ENCODE data around the gene FES.

The FES gene

DNA sequence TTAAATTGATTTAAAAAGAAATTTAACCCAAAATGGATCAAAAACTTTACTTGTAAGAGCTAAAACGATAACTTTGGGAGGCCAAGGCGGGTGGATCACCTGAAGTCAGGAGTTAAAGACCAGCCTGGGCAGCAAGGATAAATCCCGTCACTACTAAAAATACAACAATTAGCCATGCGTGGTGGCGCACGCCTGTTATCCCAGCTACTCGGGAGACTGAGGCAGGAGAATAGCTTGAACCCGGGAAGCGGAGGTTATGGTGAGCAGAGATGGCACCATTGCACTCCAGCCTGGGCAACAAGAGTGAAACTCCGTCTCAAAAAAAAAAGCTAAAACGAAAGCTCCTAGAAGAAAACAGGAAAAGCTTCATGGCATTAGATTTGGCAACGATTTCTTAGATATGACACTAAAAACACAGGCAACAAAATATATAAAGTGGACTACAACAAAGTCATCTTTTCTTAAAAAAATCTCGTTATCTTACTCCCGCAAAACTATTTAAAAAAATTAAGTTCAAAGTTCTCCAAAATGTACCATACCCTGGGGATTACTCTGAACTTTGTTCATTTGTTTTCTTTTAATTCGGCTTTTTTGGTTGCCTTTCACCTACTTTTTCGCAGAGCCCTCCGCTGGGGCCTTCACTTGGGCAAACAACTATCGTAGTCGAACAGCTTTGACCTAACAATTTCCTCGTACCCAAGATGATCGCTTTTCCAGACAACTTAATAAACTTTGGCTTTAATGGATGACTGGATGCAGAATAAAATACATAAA lies 45.1 kb downstream of the FES start:
- H3K9me3 ChIP-seq (ENCODE audit: insufficient read depth, low read length, severe bottlenecking), result no peaks in the 10 kb centered on the region
- peak overlapping the region; percentile 73 for H2AFZ ChIP-seq (ENCODE audit: low read depth, low read length)
- no peaks in the 10 kb centered on the region for H3K36me3 ChIP-seq (ENCODE audit: insufficient read depth, low read length)
- ATAC-seq (ENCODE audit: insufficient read depth, low read depth), result no peak
- peak overlapping the region; percentile 68 for H3K9ac ChIP-seq (ENCODE audit: low read depth, low read length)
- peak overlapping the region; percentile 83 for H3K27ac ChIP-seq (ENCODE audit: low read length)
- no peaks in the 10 kb centered on the region for H3K27me3 ChIP-seq (ENCODE audit: insufficient read depth, low read length, poor library complexity)
- peaks cover 46% of the 10 kb centered on the region for H3K4me1 ChIP-seq (ENCODE audit: insufficient read depth, low read length)
- peaks cover 23% of the 10 kb centered on the region for H3K79me2 ChIP-seq (ENCODE audit: insufficient read depth, low read length)
- no peak for TF ChIP-seq EZH2 (IDR thresholded peaks at IDR 0.05; ENCODE audit: borderline replicate concordance, low read depth, low read length, severe bottlenecking)
- TF ChIP-seq, protein P1, sequence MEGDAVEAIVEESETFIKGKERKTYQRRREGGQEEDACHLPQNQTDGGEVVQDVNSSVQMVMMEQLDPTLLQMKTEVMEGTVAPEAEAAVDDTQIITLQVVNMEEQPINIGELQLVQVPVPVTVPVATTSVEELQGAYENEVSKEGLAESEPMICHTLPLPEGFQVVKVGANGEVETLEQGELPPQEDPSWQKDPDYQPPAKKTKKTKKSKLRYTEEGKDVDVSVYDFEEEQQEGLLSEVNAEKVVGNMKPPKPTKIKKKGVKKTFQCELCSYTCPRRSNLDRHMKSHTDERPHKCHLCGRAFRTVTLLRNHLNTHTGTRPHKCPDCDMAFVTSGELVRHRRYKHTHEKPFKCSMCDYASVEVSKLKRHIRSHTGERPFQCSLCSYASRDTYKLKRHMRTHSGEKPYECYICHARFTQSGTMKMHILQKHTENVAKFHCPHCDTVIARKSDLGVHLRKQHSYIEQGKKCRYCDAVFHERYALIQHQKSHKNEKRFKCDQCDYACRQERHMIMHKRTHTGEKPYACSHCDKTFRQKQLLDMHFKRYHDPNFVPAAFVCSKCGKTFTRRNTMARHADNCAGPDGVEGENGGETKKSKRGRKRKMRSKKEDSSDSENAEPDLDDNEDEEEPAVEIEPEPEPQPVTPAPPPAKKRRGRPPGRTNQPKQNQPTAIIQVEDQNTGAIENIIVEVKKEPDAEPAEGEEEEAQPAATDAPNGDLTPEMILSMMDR (IDR thresholded peaks at IDR 0.05; ENCODE audit: borderline replicate concordance, extremely low read depth, low read length, poor library complexity, severe bottlenecking), result no peak
- peak overlapping the region; percentile 44 to 78; a peak in 3 of 4 replicates for H3K4me3 ChIP-seq (ENCODE audit: low read depth in 1 of 2, low read length in 2 of 2)
- DNase-seq, result no peak
- peak overlapping the region; percentile 82 for H3K4me2 ChIP-seq (ENCODE audit: insufficient read depth, low read length)
- no peaks in the 10 kb centered on the region for H4K20me1 ChIP-seq (ENCODE audit: insufficient read depth, low read length)

- Histone ChIP-seq H3K4me2 (ENCODE audit: insufficient read depth, low read length) (peak overlapping the region; percentile 82), H3K9ac (ENCODE audit: low read depth, low read length) (peak overlapping the region; percentile 68), H2AFZ (ENCODE audit: low read depth, low read length) (peak overlapping the region; percentile 73), H3K4me1 (ENCODE audit: insufficient read depth, low read length) (peaks cover 57% of the 10 kb centered on the region), H4K20me1 (ENCODE audit: insufficient read depth, low read length) (no peaks in the 10 kb centered on the region), H3K36me3 (ENCODE audit: insufficient read depth, low read length) (peaks cover under 1% of the 10 kb centered on the region; the same call in 1 of the 2 replicates), H3K27me3 (ENCODE audit: insufficient read depth, low read length, poor library complexity) (no peaks in the 10 kb centered on the region), H3K4me3 (ENCODE audit: low read depth in 1 of 2, low read length in 2 of 2) (peak overlapping the region; percentile 44 to 78; a peak in 3 of 4 replicates), H3K79me2 (ENCODE audit: insufficient read depth, low read length) (peaks cover 32% of the 10 kb centered on the region), H3K27ac (ENCODE audit: low read length) (peak overlapping the region; percentile 83), H3K9me3 (ENCODE audit: insufficient read depth, low read length, severe bottlenecking) (no peaks in the 10 kb centered on the region)
- DNase-seq (no peak), ATAC-seq (ENCODE audit: insufficient read depth, low read depth) (no peak)
- TF ChIP-seq, protein P1 (IDR thresholded peaks at IDR 0.05; ENCODE audit: borderline replicate concordance, extremely low read depth, low read length, poor library complexity, severe bottlenecking), result no peak
- no peak for TF ChIP-seq EZH2 (IDR thresholded peaks at IDR 0.05; ENCODE audit: borderline replicate concordance, low read depth, low read length, severe bottlenecking)
Measured at GRCh38 chr15:90930861-90931574, 46.7 kb downstream of the FES start.

- no peak for ATAC-seq (ENCODE audit: insufficient read depth, low read depth)
Measured at GRCh38 chr15:90931575-90931827, 47.2 kb downstream of the FES start.

More at GRCh38 chr15:90931575-90931827, 47.2 kb downstream of the FES start:
- H3K4me3 ChIP-seq (ENCODE audit: low read depth in 1 of 2, low read length in 2 of 2), result peak overlapping the region in 1 of 2 experiments; percentile 78; a peak in 3 of 4 replicates
- TF ChIP-seq, protein P1 (IDR thresholded peaks at IDR 0.05; ENCODE audit: borderline replicate concordance, extremely low read depth, low read length, poor library complexity, severe bottlenecking), result no peak
- TF ChIP-seq EZH2 (IDR thresholded peaks at IDR 0.05; ENCODE audit: borderline replicate concordance, low read depth, low read length, severe bottlenecking), result no peak
- no peak for DNase-seq
- H3K4me1 ChIP-seq (ENCODE audit: insufficient read depth, low read length), result peaks cover 61% of the 10 kb centered on the region
- H3K27ac ChIP-seq (ENCODE audit: low read length), result peak overlapping the region; percentile 83
- H3K27me3 ChIP-seq (ENCODE audit: insufficient read depth, low read length, poor library complexity), result no peaks in the 10 kb centered on the region
- no peaks in the 10 kb centered on the region for H4K20me1 ChIP-seq (ENCODE audit: insufficient read depth, low read length)
- peaks cover 5% of the 10 kb centered on the region; the same call in 1 of the 2 replicates for H3K36me3 ChIP-seq (ENCODE audit: insufficient read depth, low read length)
- no peaks in the 10 kb centered on the region for H3K9me3 ChIP-seq (ENCODE audit: insufficient read depth, low read length, severe bottlenecking)
- peak overlapping the region; percentile 82 for H3K4me2 ChIP-seq (ENCODE audit: insufficient read depth, low read length)
- H3K9ac ChIP-seq (ENCODE audit: low read depth, low read length), result peak overlapping the region; percentile 68
- H3K79me2 ChIP-seq (ENCODE audit: insufficient read depth, low read length), result peaks cover 36% of the 10 kb centered on the region
- H2AFZ ChIP-seq (ENCODE audit: low read depth, low read length), result peak overlapping the region; percentile 9; the same call in 1 of the 2 replicates
